Measurements from ENCODE around the gene NOS1.
"Not testable (repeated sequence)": the region's sequence is repeated elsewhere in the genome, so short reads cannot be mapped to it uniquely, and the experiment has no call there.

NOS1 gene

GRCh38 chr12:117208811-117209455 is 152.5 kb downstream of the NOS1 start:
- DNase-seq (ENCODE audit: low read depth), result no peak

GRCh38 chr12:117208206-117208605 is 153.2 kb downstream of the NOS1 start:
- DNase-seq (ENCODE audit: low read depth), result no peak

- no peak for DNase-seq (ENCODE audit: low read depth)
These were observed 153.8 kb downstream of the NOS1 start for GRCh38 chr12:117207675-117208074.

GRCh38 chr12:117202556-117202955 is 158.9 kb downstream of the NOS1 start:
- no peak for DNase-seq (ENCODE audit: low read depth)

DNA sequence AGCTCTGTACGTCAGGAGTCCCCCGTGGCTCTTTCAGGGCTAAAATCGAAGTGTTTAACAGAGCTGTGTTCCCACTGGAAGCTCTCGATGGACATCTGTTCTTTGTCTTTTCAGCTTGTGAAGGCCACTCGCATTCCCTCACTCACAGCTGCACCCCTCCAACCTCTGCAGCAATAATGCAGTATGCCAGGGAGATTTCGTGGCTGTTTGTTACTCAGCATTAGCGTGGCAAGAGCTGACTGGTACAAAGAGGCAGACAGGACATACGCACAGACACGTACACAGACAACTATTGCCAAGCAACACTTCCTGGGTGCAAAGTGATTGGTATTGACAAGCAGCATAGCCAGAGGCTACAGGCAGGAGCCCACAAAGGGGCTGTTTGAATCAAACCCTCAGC is 159.4 kb downstream of the NOS1 start:
- DNase-seq (ENCODE audit: low read depth), result no peak

DNA sequence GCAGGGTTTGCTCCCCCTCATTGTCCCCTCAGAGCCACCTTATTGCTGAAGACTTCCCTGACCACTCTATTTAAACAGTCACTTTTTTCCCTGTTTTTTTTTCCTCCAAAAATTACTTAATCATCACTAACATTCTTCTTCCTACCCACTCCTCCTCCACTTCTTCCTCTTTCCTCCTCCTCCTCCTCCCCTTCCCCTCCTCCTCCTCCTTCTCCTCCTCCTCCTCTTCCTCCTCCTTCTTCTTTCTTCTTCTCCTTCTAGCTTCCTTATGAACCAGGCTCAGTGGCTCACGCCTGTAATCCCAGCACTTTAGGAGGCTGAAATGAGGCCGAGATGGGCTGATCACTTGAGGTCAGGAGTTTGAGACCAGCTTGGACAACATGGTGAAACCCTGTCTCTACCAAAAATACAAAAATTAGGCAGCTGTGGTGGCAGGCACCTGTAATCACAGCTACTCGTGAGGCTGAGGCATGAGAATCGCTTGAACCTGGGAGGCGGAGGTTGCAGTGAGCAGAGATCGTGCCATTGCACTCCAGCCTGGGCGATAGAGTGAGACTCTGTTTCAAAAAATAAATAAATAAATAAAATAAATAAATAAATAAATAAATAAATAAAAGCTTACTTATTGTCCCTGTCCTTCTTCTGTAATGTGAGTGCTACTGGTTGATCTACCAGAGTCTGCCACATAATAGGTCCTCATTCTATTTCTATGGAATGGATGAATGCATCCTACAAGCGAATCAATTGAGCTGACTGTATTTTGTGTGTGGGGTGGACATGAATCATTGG is 161.3 kb downstream of the NOS1 start:
- DNase-seq (ENCODE audit: low read depth), result not testable (repeated sequence)

DNA sequence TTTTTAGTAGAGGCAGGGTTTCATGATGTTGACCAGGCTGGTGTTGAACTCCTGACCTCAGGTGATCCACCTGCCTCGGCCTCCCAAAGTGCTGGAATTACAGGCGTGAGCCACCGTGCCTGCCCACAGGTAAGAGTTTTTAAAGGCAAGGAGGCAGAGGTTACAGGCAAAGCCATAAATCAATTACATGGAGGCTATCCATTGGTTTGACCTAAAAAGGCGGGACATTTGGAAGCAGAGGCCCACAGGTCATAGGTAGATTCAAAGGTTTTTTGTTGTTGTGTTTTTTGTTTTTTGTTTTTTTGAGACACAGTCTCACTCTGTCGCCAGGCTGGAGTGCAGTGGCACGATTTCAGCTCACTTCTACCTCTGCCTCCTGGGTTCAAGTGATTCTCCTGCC is 165.1 kb downstream of the NOS1 start:
- not testable (repeated sequence) for DNase-seq (ENCODE audit: low read depth)

- not testable (repeated sequence) for DNase-seq (ENCODE audit: low read depth)
These were observed 166.4 kb downstream of the NOS1 start for GRCh38 chr12:117195027-117195426.

- no peak for DNase-seq (ENCODE audit: low read depth)
These were observed 167.5 kb downstream of the NOS1 start for GRCh38 chr12:117193903-117194302.

- DNase-seq (ENCODE audit: low read depth), result not testable (repeated sequence)
These were observed 168.8 kb downstream of the NOS1 start for GRCh38 chr12:117192581-117192980.

DNA sequence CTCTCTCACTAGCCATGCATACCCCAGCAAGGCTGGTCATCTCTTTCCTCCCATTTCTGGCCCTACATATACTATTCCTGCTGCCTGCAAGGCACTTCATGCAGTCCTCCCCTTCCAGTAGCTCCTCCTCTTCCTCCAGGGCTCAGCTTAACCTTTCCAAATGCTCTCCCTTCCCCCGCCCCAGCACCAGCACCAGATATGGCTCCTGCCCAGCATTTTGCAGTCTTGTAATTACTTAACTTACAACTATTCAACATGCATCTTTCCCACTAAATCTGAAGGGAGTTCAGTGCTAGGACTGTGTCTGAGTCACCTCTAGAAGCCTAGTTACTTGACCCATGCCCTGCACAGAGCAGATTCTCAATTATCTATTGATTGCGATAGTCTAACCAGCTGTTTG is 169.4 kb downstream of the NOS1 start:
- DNase-seq (ENCODE audit: low read depth), result no peak

DNA sequence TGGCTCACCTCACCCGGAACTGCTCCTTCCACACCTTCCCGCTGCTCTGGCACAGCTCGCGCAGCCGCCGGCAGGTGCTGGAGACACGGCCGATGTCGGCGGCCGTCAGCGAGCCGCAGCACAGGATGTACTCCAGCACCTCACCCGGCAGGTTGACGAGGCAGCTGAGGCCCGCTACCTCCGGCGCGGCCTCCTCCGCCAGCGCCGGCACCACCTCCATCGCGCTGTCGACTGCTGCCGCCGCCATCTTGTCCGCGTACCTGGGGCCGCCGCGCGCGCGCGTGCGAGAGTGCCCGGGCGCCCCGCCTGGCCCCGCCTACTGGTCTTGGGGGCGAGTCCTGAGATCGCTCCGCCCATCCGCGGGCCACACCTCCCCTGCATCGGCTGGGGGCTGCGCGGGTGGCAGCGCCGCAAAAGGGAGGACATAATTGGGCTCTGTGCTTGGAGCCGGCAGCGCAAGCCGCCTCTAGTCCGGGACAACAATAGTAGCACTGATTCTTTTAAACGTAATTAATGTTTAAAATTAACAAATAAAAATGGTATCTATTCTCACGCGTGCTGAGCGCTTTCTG is 171.1 kb downstream of the NOS1 start, which contains the start of gene FBXO21:
Gene FBXO21, minus strand, starts transcription at position 261 of the 572 bp plus-strand sequence. Its CDS starts 14 bp downstream, at position 247.
- no peak for DNase-seq (ENCODE audit: low read depth)

- no peak for DNase-seq (ENCODE audit: low read depth)
These were observed 171.7 kb downstream of the NOS1 start for GRCh38 chr12:117189725-117190209.

- DNase-seq (ENCODE audit: low read depth), result no peak
These were observed 172.3 kb downstream of the NOS1 start for GRCh38 chr12:117188961-117189724.

DNA sequence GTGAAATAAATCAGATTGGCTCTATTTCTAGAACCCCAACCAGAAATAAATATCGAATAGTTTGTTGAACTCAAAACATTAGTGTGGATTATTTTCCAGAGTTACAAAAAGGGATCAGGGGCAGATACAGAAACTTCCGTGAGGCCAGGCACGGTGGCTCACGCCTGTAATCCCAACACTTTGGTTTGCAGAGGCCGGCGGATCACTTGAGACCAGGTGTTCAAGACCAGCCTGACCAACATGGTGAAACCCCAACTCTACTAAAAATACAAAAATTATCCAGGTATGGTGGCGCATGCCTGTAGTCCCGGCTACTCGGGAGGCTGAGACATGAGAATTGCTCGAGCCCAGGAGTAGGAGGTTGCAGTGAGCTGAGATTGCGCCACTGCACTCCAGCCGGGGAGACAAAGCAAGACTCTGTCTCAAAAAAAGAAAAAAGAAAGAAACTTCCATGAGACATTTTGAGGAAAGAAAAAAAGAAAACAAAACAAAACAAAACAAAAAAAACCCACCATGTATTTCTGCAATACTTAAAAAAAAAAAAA is 173.2 kb downstream of the NOS1 start:
- no peak for DNase-seq (ENCODE audit: low read depth)

DNA sequence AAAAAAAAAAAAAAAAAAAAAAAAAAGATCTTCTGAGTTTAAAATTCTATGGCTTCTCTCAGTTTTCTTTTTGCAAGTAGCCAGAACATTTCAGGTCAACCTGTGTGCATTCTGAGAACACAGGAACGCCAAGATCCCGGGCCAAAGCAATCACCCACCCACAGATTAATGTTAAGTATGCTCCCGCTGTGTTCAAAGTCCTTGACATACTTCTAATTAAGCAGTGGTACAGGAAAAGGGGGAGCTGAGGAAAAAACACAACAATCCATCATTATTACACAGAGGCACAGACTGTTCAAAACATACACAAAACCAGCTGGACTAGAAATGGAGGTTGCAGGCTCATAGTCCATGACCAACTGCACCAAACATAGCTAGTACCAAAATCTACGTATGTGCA is 174.0 kb downstream of the NOS1 start:
- no peak for DNase-seq (ENCODE audit: low read depth)

- no peak for DNase-seq (ENCODE audit: low read depth)
These were observed 178.6 kb downstream of the NOS1 start for GRCh38 chr12:117182866-117183265.

DNA sequence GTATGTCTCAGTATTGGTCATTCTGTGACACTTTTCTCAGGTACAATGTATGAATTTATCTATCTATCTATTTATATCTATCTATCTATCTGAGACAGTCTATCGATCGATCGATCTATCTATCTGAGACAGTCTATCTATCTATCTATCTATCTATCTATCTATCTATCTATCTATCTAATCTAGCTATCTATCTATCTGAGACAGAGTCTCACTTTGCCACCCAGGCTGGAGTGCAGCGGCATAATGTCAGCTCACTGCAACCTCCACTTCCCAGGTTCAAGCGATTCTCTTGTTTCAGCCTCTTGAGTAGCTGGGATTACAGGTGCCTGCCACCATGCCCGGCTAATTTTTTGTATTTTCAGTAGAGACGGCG is 180.0 kb downstream of the NOS1 start:
- DNase-seq (ENCODE audit: low read depth), result not testable (repeated sequence)

DNA sequence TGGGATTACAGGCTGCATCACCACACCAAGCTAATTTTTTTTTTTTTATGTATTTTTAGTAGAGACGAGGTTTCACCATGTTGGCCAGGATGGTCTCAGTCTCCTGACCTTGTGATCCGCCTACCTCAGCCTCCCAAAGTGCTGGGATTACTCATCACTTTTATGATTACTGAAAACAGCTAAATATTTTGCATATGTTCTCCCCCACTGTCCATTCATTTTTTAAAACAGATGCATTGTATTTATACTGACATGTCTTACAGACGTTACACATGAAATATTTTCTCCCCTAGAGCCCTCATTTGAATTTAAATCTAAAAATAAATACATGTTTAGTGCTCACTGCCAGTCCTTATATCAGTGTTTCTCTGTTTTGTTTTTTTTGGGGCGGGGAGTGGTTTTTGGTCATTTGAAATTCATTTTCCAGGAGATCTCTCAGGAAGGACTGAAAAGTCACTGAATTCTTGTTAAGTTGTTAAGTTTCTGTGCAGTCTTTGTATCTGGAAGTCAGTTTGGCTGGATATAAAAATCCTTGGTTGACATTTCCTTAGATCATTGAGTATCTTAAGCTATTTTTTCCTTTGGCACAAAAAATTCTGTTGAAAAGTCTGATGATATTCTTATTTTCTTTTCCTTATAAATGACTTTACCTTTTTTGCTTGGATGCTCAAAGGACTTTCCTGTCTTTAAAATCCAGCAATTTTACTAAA is 180.5 kb downstream of the NOS1 start:
- no peak for DNase-seq (ENCODE audit: low read depth)

DNA sequence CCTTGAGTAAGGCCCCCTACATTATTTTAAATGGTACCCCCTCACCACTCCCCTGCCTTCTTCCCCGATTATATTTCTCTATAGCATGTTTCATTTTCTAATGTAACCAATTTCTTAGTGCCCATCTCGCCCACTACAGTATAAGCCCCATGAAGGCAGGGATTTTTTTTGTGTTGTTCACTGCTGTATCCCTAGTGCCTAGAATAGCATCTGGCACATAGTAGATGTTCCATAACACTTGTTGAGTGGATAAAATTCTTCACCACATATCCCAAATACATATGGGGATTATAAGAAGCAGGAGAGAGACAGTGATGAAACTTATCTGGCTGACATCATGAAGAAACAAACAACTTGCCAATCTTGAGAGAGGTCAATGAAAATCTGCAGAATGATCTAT is 182.7 kb downstream of the NOS1 start:
- no peak for DNase-seq (ENCODE audit: low read depth)

GRCh38 chr12:117178301-117178700 is 183.1 kb downstream of the NOS1 start:
- no peak for DNase-seq (ENCODE audit: low read depth)
